GM19025 (cell line): ENCODE results near the gene PPP2R2B.

ENCODE experiments used
- ATAC-seq: cut with Tn5 transposase; IDR thresholded peaks from one replicate; pipeline ENCODE4 v1.9.1; 2021; ENCODE audit warnings: mild to moderate bottlenecking, low read depth, moderate library complexity; ENCODE audit not compliant: unreplicated experiment

Gene PPP2R2B

GRCh38 chr5:146878476-146879172 lies at the start of gene PPP2R2B:
Gene PPP2R2B (minus strand): TSS chr5:146878757.
- ATAC-seq, result peak; percentile 43

GRCh38 chr5:146924132-146924531 lies 45.6 kb upstream of the PPP2R2B start:
- ATAC-seq, result no peak

- no peak for ATAC-seq
Measured at GRCh38 chr5:146921225-146921624, 42.7 kb upstream of the PPP2R2B start.

GRCh38 chr5:146920351-146920881 lies 41.9 kb upstream of the PPP2R2B start:
- no peak for ATAC-seq

- no peak for ATAC-seq
Measured at GRCh38 chr5:146919304-146919703, 40.7 kb upstream of the PPP2R2B start.

GRCh38 chr5:146917931-146918330 lies 39.4 kb upstream of the PPP2R2B start:
- ATAC-seq, result no peak

- ATAC-seq, result no peak
Measured at GRCh38 chr5:146912874-146913273, 34.3 kb upstream of the PPP2R2B start.

- ATAC-seq, result no peak
Measured at GRCh38 chr5:146910239-146910638, 31.7 kb upstream of the PPP2R2B start.

- no peak for ATAC-seq
Measured at GRCh38 chr5:146909255-146910068, 30.9 kb upstream of the PPP2R2B start.

- ATAC-seq, result no peak
Measured at GRCh38 chr5:146906803-146907202, 28.2 kb upstream of the PPP2R2B start.

- ATAC-seq, result no peak
Measured at GRCh38 chr5:146904890-146905289, 26.3 kb upstream of the PPP2R2B start.

GRCh38 chr5:146903789-146904188 lies 25.2 kb upstream of the PPP2R2B start:
- ATAC-seq, result no peak

- ATAC-seq, result no peak
Measured at GRCh38 chr5:146902471-146902870, 23.9 kb upstream of the PPP2R2B start.

GRCh38 chr5:146897061-146897460 lies 18.5 kb upstream of the PPP2R2B start:
- ATAC-seq, result no peak

- ATAC-seq, result no peak
Measured at GRCh38 chr5:146894753-146895521, 16.4 kb upstream of the PPP2R2B start.

GRCh38 chr5:146893991-146894390 lies 15.4 kb upstream of the PPP2R2B start:
- ATAC-seq, result no peak

- ATAC-seq, result no peak
Measured at GRCh38 chr5:146892231-146892630, 13.7 kb upstream of the PPP2R2B start.

GRCh38 chr5:146891511-146891910 lies 13.0 kb upstream of the PPP2R2B start:
- no peak for ATAC-seq

GRCh38 chr5:146890731-146891440 lies 12.3 kb upstream of the PPP2R2B start:
- ATAC-seq, result no peak

- ATAC-seq, result no peak
Measured at GRCh38 chr5:146890066-146890465, 11.5 kb upstream of the PPP2R2B start.
